GM18858 (cell line): ENCODE measurements around the gene SPDL1.

Experiments used
- ATAC-seq: cut with Tn5 transposase; IDR thresholded peaks from one replicate; pipeline ENCODE4 v1.9.1; 2021; ENCODE audit not compliant: unreplicated experiment

The SPDL1 gene, protein sequence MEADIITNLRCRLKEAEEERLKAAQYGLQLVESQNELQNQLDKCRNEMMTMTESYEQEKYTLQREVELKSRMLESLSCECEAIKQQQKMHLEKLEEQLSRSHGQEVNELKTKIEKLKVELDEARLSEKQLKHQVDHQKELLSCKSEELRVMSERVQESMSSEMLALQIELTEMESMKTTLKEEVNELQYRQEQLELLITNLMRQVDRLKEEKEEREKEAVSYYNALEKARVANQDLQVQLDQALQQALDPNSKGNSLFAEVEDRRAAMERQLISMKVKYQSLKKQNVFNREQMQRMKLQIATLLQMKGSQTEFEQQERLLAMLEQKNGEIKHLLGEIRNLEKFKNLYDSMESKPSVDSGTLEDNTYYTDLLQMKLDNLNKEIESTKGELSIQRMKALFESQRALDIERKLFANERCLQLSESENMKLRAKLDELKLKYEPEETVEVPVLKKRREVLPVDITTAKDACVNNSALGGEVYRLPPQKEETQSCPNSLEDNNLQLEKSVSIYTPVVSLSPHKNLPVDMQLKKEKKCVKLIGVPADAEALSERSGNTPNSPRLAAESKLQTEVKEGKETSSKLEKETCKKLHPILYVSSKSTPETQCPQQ

DNA sequence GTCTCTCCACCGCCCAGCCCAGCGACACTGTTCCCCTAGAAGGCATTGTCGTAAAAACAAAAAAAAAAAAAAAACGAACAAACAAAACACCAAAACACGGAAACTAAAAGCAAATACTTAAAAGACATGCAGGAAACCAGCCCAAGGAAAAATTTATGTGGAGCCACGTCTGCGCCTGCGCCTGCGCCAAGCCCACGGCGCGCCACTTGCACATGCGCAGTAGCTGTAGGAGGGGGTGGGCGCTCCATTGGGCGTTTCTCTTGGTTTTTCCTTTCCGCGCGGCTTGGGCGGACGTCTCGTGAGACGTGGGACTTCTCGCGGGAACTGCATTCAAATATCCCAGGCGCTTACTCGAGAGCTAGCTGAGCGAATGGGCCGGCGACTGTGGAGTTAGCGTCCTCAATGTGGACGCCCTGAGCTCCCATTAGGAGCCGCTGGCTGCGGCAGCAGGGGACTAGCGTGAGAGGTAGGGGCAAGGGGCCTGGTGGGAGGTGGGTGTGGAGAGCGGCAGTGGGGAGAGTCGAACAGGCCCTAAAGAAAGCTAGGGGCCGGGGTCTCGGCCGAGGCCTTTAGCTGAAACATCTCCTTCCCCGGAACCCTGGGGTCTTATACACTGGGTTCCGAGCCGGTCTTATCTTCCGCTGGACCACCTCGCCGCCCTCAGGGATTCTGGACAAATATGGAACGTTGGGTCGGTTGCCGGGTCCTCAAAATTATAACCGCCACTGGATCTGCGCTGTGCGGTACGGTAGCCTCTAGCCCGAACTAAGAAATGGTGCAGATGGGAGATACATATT is at the start of gene SPDL1:
Gene SPDL1 (plus strand): TSS at position 350 of the 797 bp plus-strand sequence. CDS start 4,644 bp downstream, outside the sequence.
- ATAC-seq: peak; percentile 82

DNA sequence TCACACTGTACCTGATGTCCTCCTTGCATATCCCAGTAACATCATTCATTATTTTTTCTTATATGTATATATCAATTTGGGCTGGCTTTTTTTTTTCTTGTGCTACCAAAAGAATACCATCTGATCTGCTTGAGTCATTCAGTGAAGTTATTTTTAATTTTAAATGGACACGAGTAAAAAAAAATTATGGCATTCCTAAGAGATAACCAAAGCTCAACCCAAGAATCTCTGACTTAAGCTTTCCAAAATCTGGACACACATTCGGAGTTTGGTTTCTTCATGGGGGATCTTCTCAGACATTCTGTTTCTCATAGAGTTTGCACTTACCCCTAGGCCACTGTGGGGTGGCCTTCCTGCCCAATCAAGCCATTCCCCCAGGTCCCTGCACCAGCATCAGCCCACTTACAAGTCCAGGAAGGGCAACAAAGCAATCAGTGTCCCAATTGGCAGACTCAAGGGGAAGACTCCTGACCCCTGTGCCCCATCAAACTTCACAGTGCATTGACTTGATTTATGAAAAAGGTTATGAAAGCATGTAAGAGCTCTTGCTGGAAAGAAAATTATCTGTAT is 49.2 kb upstream of the SPDL1 start:
- ATAC-seq: no peak

DNA sequence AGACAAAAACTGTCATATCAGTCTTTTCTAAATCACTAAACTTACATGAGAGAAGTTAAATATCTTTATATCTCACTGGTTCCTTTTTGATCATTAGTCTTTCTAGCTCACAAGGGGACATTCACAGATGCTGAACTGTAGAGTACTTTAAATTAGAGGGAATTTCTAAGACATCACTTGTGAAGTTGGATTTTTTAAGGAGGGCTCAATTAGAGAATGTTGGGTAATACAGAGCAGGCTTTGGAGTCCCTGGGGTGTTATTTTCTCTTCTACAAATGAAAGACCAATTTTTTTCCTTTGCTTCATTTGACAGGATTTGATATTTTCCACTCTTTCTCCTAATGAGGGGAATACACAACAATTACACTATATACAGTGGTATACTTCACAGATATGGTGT is 48.6 kb upstream of the SPDL1 start:
- ATAC-seq: no peak

DNA sequence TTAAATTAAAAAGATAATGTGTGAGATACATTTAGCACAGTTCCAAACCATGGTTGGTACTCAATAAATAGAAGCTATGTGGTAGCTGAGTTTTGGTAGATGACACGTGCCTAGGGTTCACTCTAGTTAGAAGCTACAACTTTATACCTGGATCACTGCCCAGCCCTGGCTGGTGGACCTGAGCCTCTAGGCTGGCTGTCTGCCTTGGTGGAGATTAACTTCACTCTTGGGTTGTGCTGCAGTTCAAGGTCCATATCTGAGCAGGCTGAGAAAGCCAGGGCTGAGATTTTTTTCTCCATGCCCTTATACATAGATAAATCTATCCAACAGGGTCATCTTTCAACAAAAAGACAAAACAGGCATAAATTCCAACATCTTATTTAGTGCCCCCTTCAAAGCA is 44.6 kb upstream of the SPDL1 start:
- ATAC-seq: no peak

DNA sequence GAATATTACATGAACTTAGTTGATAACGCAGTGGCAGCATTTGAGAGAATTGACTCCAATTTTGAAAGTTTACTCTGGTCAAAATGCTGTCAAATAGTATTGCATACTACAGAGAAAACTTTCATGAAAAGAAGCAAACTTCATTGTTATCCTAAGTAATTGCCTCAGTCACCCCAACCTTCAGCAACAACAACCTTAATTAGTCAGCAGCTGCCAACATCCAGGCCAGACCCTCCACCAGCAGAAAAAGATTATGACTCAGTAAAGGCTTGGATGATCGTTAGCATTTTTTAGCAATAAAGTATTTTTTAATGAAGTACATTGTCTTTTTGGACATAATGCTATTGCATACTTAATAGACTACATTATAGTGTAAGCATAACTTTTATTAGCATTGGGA is 40.8 kb upstream of the SPDL1 start:
- ATAC-seq: no peak

DNA sequence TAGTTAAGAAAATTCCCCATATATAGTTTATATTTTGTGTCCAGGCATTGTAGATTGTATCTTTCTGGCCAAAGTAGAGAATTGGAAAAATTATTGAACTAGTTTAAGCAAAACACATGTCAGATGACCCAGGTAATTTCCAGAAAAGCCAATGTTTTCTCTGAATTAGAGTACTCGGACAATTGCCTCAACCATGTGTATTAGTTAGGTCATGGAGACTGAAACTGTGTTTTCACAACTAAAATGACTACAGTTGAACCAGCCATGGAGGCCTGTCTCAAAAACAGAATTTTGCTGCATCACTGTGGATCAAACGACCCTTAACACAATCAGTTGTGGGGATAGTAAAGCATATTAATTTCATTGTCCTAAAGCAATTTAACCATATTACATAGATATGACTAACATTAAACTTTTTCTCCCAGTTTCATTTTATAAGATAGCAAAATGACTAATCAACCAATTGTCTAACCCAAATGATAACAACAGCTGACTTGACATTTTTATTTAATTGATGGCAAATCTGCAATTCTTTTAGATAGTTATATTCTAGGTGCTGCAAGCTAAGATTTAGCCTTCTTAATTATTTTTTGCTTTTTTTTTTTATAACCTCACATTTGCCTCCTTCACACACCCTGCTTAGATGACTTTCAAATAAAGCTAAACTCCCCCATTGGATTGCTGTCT is 39.2 kb upstream of the SPDL1 start:
- no peak for ATAC-seq

DNA sequence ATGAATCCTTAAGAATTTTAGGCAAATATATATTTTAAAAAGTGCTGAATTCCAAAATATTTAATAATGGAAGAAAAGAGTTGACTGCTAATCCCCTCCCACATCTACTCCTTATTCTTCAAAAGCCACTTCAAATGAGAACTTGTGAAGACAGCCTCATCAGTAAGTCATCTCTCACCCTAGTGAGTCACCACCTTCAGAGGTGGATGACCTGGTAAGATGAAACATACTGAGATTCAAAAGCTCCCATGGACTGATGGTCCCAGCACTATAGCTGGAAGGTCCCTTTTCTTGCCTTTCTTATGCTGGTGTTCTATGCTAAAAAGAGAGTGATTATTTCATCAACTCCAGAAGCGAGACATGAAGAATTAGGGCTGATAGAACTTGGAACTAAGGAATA is 37.8 kb upstream of the SPDL1 start:
- peak; percentile 68 for ATAC-seq

DNA sequence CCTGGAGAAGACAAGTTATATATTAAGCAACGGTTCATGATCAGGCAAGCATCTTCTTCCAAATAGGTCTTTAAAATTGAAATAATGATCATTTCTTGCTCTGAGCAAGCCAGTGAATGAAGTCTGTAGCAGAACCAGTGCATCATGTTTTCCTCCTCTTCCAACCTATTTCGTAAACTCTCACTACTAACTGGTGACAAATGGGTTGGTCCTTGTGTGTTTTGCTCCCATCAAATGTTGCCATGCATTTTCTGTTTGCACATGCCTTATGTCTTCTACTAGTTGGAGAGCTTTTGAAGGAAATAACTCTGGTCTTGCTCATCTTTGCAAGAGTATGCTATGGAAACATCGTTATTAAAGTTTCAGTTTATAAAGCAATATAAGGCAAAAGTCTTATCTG is 37.2 kb upstream of the SPDL1 start:
- ATAC-seq: no peak

DNA sequence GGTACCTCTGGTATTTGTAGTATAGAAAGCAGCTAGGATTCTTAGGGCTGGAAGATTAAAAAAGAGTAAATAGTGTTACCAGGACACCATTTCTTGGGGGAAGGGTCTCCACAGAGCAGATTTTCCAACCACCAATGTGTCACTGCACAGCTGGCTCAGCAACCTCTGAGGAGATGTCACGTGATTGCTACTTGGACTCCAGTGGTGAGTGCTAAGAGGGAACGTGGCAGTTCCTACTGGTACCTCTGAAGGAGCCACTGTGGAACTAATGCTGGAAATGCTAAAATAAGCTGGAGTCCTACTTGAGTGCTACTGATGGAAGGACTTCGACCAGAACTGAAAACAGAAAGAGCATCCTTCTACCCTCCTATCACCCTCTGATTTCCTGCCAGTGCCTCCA is 36.1 kb upstream of the SPDL1 start:
- ATAC-seq: no peak

DNA sequence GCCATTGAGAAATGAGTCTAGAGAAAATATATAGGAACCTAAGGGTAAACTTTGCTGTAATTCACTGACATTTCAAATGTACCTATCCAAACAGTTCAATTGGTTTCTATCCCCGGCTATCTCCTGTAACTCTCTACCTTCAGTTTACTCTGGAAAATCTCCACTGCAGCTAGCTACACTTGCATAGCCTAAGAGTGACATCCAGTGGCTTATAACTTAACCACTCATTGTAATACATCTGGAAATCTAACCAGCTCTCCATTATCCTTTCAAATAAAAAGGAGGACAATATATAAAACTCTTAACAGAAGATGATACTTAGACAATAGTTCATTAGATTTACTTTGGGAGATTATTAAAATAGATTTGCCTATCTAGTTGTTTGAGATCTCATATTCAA is 35.3 kb upstream of the SPDL1 start:
- no peak for ATAC-seq

DNA sequence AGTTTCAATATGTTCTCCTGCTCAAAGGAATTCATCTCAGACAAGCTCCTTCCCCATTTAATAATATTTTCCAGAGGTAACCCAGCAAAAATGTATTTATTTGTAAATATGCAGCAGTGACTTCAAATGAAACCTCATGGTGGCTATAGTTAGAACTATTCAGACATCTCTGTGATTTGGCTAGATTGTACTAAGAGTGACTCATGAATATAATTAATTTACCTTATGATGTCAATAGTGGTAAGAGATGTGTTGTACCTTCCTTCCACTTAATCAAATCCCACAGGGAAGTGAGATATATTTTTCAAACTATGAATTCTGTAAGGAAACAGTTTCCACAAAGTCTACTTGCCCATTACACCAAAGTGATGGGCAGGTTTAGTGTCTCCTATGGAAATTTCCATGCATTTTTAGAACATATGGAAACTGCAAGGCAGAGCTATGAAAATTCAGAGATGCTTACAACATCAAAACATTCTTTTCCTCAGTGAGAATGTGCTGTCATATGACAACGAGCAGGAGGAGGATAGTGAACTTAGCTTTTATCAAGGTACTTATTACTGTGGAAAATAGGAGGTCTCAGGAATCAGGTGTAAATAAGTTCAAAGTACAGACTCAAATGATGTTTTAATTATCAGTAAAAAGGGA is 34.0 kb upstream of the SPDL1 start:
- no peak for ATAC-seq

DNA sequence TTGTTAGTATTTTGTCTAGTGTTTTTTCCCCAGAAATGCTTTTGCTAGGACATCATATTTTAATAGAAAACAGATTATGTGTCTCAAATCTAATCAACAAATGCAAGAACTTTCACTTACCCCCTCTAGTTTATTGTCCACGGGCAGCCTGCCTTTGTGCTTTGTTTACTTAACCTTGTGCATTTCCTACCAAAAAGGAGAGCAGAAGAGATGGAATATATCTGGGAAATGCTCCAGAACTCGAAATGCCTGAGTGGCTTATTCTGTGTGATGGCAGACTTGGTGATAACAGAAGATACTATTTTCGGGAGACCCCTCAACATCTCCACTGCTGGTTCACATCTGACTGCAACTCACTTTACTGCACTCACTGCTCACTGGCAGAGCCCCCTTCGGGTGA is 33.3 kb upstream of the SPDL1 start:
- ATAC-seq: no peak

DNA sequence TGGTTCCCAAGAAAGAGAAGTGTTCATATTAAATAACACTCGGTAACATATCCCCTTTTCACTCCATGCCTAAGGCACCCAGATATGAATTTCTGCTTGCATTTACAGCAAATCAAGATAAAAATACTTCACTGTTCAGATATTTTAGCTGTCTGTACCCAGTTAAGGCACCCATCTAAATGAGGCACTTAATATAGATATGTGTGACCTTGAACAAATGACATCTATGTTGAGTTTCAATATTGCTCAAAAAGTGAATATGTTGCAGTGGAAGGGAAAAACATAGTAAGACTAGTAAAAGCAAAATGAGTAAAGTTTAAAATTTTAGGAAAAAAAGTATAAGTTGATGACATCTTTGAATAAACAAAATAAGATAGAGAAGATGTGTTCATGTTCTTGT is 32.4 kb upstream of the SPDL1 start:
- ATAC-seq: no peak

DNA sequence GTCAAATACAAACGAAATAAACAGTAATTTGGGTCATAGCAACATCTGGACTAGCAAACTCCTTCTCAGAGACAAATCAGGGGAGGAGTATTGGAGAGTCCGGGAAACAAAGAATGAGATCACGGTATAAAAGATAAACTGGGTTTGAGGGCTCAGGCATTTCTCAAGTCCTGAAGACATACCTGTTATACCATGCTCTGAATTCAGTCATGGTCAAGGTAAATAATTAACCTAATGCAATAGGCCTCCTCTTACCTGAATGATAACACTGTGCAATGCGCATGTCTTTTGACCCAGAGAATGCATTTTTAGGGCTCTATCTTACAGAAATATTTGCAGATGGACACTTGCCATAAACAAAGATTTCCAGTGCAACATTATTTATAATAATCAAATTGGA is 31.9 kb upstream of the SPDL1 start:
- no peak for ATAC-seq

DNA sequence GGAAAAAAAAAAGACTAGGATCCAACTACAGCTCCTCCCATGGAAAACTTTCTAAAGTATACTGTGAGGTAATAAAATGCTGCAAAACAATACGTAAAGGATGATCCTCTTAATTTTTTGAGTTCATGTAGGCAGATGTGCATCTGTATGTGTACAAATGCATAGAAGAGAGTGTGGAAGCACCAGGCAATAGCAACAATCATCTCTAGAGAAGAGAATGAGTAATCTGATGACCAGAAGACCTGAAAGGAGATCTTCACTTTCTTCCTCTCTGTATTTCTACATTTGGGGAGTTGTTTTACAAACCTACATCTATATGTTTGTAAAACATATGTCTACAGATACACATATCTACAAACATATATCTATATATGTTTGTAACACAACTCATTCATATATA is 29.3 kb upstream of the SPDL1 start:
- ATAC-seq: peak; percentile 77

DNA sequence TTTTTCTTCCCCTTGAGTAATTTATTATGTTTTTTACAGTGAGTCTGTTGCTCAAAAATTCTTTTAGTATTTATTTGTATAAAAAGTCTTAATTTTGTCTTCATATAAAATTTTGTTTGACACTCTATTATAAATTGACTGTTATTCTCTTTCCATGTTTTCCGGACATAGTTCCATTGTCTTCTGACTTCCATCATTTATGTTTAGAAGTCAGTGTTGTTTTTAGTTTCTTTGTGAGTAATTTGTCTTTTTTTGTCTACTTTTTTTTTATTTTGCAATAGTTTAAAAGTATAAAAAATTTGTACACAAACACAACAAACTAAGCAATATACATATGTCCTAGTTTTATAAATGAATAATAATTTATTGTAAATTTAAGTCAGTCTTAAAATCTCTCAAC is 25.7 kb upstream of the SPDL1 start:
- ATAC-seq: no peak

DNA sequence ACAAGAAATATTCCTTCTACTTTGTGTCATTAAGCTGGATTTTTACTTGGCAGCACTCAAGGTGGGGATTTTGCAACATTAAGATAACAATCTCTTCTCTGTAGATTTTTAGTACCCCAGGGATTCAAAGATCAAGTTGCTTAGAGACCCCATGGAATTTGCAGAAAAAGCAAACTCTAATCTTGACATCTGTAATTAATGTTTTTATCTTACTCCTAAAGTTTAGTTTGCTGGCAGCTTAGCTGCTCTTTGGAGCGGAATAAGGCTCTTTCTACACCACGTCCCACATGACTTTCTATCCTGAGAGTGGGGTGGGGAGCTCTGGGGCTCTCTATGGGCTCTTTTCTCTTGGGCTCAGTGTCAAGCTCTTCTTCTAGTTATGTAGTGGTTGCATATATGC is 21.7 kb upstream of the SPDL1 start:
- ATAC-seq: no peak

DNA sequence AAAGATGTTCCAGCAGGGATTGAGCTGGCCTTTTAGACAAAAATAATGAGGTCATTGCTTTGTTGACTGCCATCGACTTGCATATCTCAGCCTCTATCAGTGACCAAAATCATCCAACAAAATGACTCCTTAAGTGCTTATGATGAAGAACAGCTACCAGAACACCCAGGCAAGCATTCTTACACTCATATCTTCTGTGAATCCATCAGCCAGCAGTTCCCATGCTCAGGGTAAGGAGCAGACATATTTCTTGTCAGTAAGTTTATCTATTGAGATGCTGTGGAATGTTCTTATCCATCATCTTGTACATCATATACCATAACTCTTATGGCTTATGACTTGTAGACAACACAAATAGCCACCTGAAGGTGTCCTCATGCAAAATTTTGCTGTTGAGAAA is 20.2 kb upstream of the SPDL1 start:
- no peak for ATAC-seq

DNA sequence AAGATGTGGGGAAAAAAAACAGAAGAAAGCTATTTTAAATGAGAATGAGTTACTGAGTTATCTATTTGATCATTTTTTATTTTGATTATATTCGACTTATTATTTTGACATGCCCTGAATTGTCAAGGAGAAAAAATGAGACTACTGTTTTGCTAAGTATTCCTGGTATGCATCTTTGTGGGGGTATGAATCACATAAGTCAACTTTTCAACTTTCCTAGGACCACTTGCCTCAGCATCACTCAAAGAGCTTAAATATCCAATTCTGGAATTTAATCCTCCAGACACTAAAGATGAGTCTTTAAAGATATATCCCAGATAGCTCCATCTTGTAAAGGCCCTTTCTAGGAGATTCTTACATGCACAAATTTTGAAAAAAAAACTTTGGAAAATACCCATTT is 17.4 kb upstream of the SPDL1 start:
- ATAC-seq: no peak

DNA sequence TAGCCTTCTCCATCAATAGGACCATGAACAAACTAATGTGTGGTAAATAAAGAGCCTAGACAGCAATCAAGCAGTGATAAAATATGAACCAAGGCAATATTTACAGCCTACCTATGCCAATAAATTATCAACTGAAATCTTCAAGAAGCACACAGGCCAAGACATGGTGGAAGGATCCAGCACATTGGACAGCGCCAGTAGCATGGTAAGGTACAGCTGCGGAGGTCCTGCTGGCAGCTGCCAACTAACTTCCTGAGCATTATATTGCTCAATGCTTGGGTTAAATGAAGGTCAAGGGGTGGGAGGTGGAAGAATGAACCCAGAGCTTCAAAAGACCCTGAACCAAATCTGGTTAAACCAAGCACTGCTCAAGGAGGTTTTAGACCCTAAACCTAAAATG is 16.5 kb upstream of the SPDL1 start:
- no peak for ATAC-seq

DNA sequence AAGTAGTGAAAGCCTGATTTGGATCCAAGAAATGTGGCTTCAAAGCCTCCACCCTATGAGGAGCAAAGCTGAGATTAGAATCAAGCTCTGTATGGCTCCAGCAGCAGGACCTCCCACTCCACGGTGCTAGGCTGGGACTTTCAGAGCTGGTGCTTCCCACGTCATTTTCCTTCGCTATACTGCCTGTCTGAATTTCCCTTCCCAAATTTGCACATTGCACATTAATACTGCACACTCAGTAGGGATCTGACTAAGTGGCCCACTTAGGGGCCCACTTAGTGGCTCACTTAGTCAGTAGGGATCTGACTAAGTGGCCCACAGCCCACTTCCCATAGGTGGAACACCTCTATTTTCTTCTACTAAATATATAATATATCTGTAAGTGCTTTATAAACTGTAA is 14.1 kb upstream of the SPDL1 start:
- no peak for ATAC-seq
